Osteoblast (primary cell): Measurements from ENCODE around the gene STYXL1. TPM values are rescaled to one million over a fixed set of nuclear protein-coding genes. Genes with fewer than 3 reads are reported as not detected.
"Not testable (repeated sequence)": the region's sequence is repeated elsewhere in the genome, so short reads cannot be mapped to it uniquely, and the experiment has no call there.

Experiments
- DNase-seq: peaks from one replicate; pipeline ENCODE4 v3.0.0; 2011; ENCODE audit warnings: low spot score, mixed read lengths; ENCODE audit not compliant: insufficient read length; ENCODE audit errors: missing footprints
- H2AFZ ChIP-seq: 2 replicates; pipeline ENCODE4 v1.6.0; 2011; ENCODE audit warnings: mild to moderate bottlenecking, low read length
- H3K27ac ChIP-seq: 2 replicates; pipeline ENCODE4 v1.5.1; 2011; ENCODE audit warnings: mild to moderate bottlenecking, low read depth, low read length, moderate library complexity
- H3K27me3 ChIP-seq: 2 replicates; pipeline ENCODE4 v1.6.0; 2012; ENCODE audit warnings: mild to moderate bottlenecking, control low read depth, inconsistent platforms, low read length, moderate library complexity; ENCODE audit not compliant: insufficient read depth
- H3K36me3 ChIP-seq: 2 replicates; pipeline ENCODE4 v1.5.1; 2011; ENCODE audit warnings: mild to moderate bottlenecking, low read length, control low read depth, moderate library complexity; ENCODE audit not compliant: insufficient read depth
- H3K4me1 ChIP-seq: 2 replicates; pipeline ENCODE4 v1.5.1; 2011; ENCODE audit warnings: mild to moderate bottlenecking, low read length, control low read depth, moderate library complexity; ENCODE audit not compliant: insufficient read depth
- H3K4me2 ChIP-seq: 2 replicates; pipeline ENCODE4 v1.6.0; 2011; ENCODE audit warnings: mild to moderate bottlenecking, low read length; ENCODE audit not compliant: insufficient read depth
- H3K4me3 ChIP-seq: fragments of 200-600 bp; sonication (generic); 3 replicates; pipeline ENCODE4 v1.5.1; 2012; ENCODE audit warnings: mild to moderate bottlenecking, low read length, inconsistent platforms; ENCODE audit not compliant: insufficient read depth
- H3K79me2 ChIP-seq: 2 replicates; pipeline ENCODE4 v1.6.0; 2012; ENCODE audit warnings: mild to moderate bottlenecking, low read length, control low read depth, inconsistent platforms; ENCODE audit not compliant: insufficient read depth
- H3K9me3 ChIP-seq: 2 replicates; pipeline ENCODE4 v1.5.1; 2011; ENCODE audit warnings: low read depth, low read length, control low read depth
- H4K20me1 ChIP-seq: 2 replicates; pipeline ENCODE4 v1.6.0; 2012; ENCODE audit warnings: mild to moderate bottlenecking, low read length, control low read depth; ENCODE audit not compliant: insufficient read depth
- CTCF ChIP-seq: IDR thresholded peaks from 2 replicates; pipeline ENCODE4 v1.5.1; 2011; ENCODE audit warnings: mild to moderate bottlenecking, low read depth, low read length, moderate library complexity; ENCODE audit errors: extremely low read depth
- total RNA-seq: library from RNA; depleted of rRNA; stranded (reverse); fragments of >200 nt; gene quantifications from 2 replicates; pipeline ENCODE4 v1.2.3, GENCODE V29; 2012

STYXL1 gene
- total RNA-seq, 1 donor, result 23.9 TPM

GRCh38 chr7:76091506-76091905 lies 43.7 kb upstream of the STYXL1 start:
- H3K27ac ChIP-seq, result no peak overlapping the region
- TF ChIP-seq CTCF, result no peak
- H3K4me2 ChIP-seq, result no peak overlapping the region
- H3K4me3 ChIP-seq, result no peak overlapping the region
- H3K9me3 ChIP-seq, result no peaks in the 10 kb centered on the region
- no peaks in the 10 kb centered on the region for H3K36me3 ChIP-seq
- no peak overlapping the region for H2AFZ ChIP-seq
- DNase-seq, result no peak
- H4K20me1 ChIP-seq, result no peaks in the 10 kb centered on the region
- H3K79me2 ChIP-seq, result no peaks in the 10 kb centered on the region
- H3K27me3 ChIP-seq, result peaks cover 7% of the 10 kb centered on the region
- H3K4me1 ChIP-seq, result peaks cover 13% of the 10 kb centered on the region

- DNase-seq, result no peak
- Histone ChIP-seq H3K4me2 (no peak overlapping the region), H3K4me1 (peaks cover 27% of the 10 kb centered on the region), H3K79me2 (no peaks in the 10 kb centered on the region), H3K27ac (no peak overlapping the region), H2AFZ (peak overlapping the region; percentile 29), H3K4me3 (no peak overlapping the region), H3K36me3 (no peaks in the 10 kb centered on the region), H3K27me3 (no peaks in the 10 kb centered on the region), H4K20me1 (no peaks in the 10 kb centered on the region), H3K9me3 (no peaks in the 10 kb centered on the region)
- no peak for TF ChIP-seq CTCF
Observed at GRCh38 chr7:76089865-76090475, 42.2 kb upstream of the STYXL1 start.

GRCh38 chr7:76087362-76087791 lies 39.6 kb upstream of the STYXL1 start:
- H3K27ac ChIP-seq, result peak overlapping the region; percentile 86

GRCh38 chr7:76086070-76086469 lies 38.3 kb upstream of the STYXL1 start:
- peaks cover 42% of the 10 kb centered on the region for H3K4me1 ChIP-seq
- H2AFZ ChIP-seq, result peak overlapping the region; percentile 32
- H3K27ac ChIP-seq, result peak overlapping the region; percentile 86
- no peaks in the 10 kb centered on the region for H4K20me1 ChIP-seq
- no peaks in the 10 kb centered on the region for H3K79me2 ChIP-seq
- no peaks in the 10 kb centered on the region for H3K9me3 ChIP-seq
- no peaks in the 10 kb centered on the region for H3K27me3 ChIP-seq
- no peak for TF ChIP-seq CTCF
- H3K36me3 ChIP-seq, result no peaks in the 10 kb centered on the region
- DNase-seq, result peak; percentile 32
- peak overlapping the region; percentile 2 for H3K4me2 ChIP-seq
- no peak overlapping the region for H3K4me3 ChIP-seq

More at GRCh38 chr7:76087362-76087791, 39.6 kb upstream of the STYXL1 start:
- not testable (repeated sequence) for H3K79me2 ChIP-seq, H2AFZ ChIP-seq, H4K20me1 ChIP-seq, H3K36me3 ChIP-seq, H3K4me3 ChIP-seq, H3K27me3 ChIP-seq, H3K9me3 ChIP-seq
- Histone ChIP-seq H3K4me2 (peak overlapping the region; percentile 40), H3K4me1 (peaks cover 36% of the 10 kb centered on the region)
- DNase-seq, result peak; percentile 31

- not testable (repeated sequence) for H3K4me2 ChIP-seq, H3K9me3 ChIP-seq, H3K4me3 ChIP-seq, H3K27ac ChIP-seq, H3K27me3 ChIP-seq, H2AFZ ChIP-seq, DNase-seq, H3K36me3 ChIP-seq, H4K20me1 ChIP-seq, H3K79me2 ChIP-seq
- peaks cover 42% of the 10 kb centered on the region for H3K4me1 ChIP-seq
Observed at GRCh38 chr7:76084115-76084514, 36.3 kb upstream of the STYXL1 start.
